ENCODE results near the gene RFC3.

Gene RFC3

DNA sequence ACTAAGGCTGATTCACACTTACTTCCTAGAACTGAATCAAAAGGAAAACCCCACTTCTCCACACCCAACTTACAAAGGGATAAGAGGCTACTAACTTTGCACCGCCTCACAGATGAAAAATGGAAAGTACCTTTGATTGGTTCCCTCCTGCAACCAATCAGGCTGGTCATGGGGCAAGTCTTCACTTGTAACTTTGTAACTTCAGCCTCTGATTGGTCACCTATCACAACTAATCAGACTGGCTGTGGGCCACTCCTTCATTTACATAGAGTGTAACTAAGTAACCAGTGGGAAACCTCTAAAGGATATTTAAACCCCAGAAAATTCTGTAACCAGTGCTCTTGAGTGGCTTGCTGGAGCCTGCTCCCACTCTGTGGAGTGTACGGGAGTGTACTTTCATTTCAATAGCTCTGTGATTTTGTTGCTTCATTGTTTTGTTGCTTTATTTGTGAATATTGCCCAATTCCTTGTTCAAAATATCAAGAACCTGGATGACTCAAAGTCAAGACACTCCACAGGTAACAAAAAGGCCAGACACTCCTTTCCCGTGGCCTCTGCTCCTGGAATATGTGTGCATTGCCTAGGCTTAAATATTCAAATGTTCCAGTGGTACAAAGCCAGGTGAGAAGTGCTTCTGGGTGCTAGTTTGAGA is 50.5 kb downstream of the RFC3 start:
- no peak for DNase-seq

GRCh38 chr13:33869005-33869404 is 51.1 kb downstream of the RFC3 start:
- DNase-seq: no peak

DNA sequence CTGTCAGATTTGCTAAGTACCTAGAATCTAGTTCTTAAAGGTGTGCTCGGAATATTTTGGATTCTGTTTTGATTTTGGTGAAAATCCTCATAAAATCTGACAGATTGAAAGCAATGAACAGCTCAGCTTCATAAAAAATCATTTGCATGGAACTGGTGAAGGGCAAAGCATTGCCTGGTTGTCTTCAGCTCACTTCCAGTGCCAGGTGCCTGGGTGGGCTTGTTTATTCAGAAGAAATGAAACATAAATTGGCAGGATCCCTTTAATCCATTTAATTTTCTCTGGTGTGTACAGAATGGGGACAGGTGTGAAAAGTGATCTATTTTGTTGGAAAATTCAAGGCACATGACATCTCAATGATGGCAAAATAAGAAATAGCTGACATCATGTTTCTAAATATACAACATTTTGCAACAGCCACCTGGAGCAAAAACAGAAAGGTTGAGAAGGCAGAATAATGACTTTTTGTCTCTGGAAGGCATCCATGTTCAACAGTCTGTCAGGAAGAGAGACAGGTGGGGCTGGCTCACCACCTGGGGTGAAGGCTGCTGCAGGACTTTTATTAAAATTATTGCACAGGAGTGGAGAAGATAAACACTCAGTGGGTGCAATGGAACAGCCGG is 52.2 kb downstream of the RFC3 start:
- DNase-seq: no peak

- no peak for DNase-seq
These were observed 53.5 kb downstream of the RFC3 start for GRCh38 chr13:33871207-33872004.

DNA sequence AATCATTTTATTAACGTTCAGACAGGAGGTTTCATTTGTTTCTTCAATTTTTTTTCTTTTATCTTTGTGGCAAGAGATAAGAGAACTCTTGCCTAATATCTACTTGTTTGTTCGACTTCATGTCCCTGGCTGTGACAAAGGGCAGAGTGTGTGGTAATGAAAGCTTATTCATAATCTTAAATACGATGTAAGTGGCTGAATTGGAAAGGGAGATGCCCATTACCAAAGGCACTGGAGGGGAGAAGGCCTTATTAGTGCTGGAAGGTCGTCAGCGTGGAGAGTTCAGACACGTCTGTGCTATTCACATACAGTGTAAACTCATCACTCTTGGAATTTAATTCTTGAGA is 54.0 kb downstream of the RFC3 start:
- no peak for DNase-seq

- no peak for DNase-seq
These were observed 55.4 kb downstream of the RFC3 start for GRCh38 chr13:33873251-33873908.

DNA sequence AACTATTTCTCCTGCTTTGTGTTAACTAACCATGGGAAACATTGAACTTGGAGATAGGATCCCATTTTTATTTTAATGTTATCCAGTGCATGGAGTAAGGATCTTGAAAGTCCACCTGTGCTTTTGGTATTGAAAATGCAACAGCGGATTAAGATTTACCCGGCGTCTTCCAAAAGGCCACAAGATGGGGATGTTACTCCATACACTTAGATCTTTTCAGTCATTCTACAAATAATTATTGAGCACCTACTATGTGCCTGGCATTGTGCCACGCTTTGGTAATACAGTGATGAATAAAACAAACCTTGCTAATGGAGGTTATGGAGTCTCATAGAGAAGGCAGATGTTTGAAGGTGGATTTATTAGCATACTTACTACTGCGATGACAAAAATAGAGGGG is 56.9 kb downstream of the RFC3 start:
- no peak for DNase-seq

- DNase-seq: no peak
These were observed 57.9 kb downstream of the RFC3 start for GRCh38 chr13:33875618-33876401.

- DNase-seq: no peak
These were observed 58.9 kb downstream of the RFC3 start for GRCh38 chr13:33876716-33877394.

- DNase-seq: no peak
These were observed 61.2 kb downstream of the RFC3 start for GRCh38 chr13:33879118-33879517.

GRCh38 chr13:33882804-33883203 is 64.9 kb downstream of the RFC3 start:
- DNase-seq: no peak

GRCh38 chr13:33884531-33885220 is 66.7 kb downstream of the RFC3 start:
- no peak for DNase-seq
